SH-SY5Y (cell line): ENCODE results near the gene RTN4RL1.

Experiments used
- GATA2 ChIP-seq: IDR thresholded peaks from 2 replicates; pipeline ENCODE4 v1.6.1; 2011; ENCODE audit warnings: mild to moderate bottlenecking, low read depth, low read length
- GATA3 ChIP-seq: IDR thresholded peaks from 2 replicates; pipeline ENCODE4 v1.6.1; 2011; ENCODE audit warnings: low read depth, mild to moderate bottlenecking, low read length, moderate library complexity

GRCh38 chr17:1942066-1942365 lies 83.1 kb downstream of the RTN4RL1 start:
- TF ChIP-seq GATA2 (no peak), GATA3 (no peak)
